Adipose tissue (tissue), 3 donors: ENCODE data around the gene CDK5RAP2. TPM values are rescaled to one million over a fixed set of nuclear protein-coding genes. Genes with fewer than 3 reads are reported as not detected.

Source experiments
- H3K27ac ChIP-seq: one replicate; pipeline ENCODE4 v1.5.1; 2013; ENCODE audit warnings: low read depth, low read length
- WGBS, 3 donors: extraction: QIAGEN DNeasy Blood & Tissue Kit; methylation state at CpG; one replicate each; pipeline ENCODE4 v1.1.7; 2013; 5-methylcytosine and 5-hydroxymethylcytosine counted together
- polyA plus RNA-seq, 3 donors: library from polyadenylated mRNA; stranded (reverse); fragments of 200-250 nt; gene quantifications; one replicate each; pipeline ENCODE4 v1.2.3, GENCODE V29; 2013
- donor health status: healthy with polysubstance abuse.
- donor health status: Bipolar disorder and iron deficiency.
- donor health status: healthy.

Gene CDK5RAP2
- polyA plus RNA-seq, 3 donors = 9.3 to 38.8 (median 15.6) TPM

GRCh38 chr9:120383999-120384924, 195.7 kb downstream of the CDK5RAP2 start:
- H3K27ac ChIP-seq = no peak overlapping the region
- WGBS, 3 donors = 48 to 81% (median 76%) methylated on average over 24 of the region's 24 CpGs

GRCh38 chr9:120383611-120383998, 196.4 kb downstream of the CDK5RAP2 start:
- 59 to 91% (median 84%) methylated on average over 10 of the region's 10 CpGs for WGBS, 3 donors
- H3K27ac ChIP-seq = no peak overlapping the region

- H3K27ac ChIP-seq = no peak overlapping the region
- WGBS, 3 donors = 90 to 94% (median 92%) methylated on average over 7 of the region's 7 CpGs
Measured at GRCh38 chr9:120382453-120382852, 197.5 kb downstream of the CDK5RAP2 start.

GRCh38 chr9:120381839-120382238, 198.1 kb downstream of the CDK5RAP2 start:
- H3K27ac ChIP-seq = no peak overlapping the region
- 90 to 94% (median 90%) methylated on average over 10 of the region's 10 CpGs for WGBS, 3 donors

- H3K27ac ChIP-seq = no peak overlapping the region
- WGBS, 3 donors = 91 to 98% (median 94%) methylated on average over 8 of the region's 8 CpGs
Measured at GRCh38 chr9:120379611-120380010, 200.4 kb downstream of the CDK5RAP2 start.

- H3K27ac ChIP-seq = no peak overlapping the region
- 85 to 96% (median 93%) methylated on average over 5 of the region's 5 CpGs for WGBS, 3 donors
Measured at GRCh38 chr9:120378680-120379079, 201.3 kb downstream of the CDK5RAP2 start.

GRCh38 chr9:120377268-120378159, 202.5 kb downstream of the CDK5RAP2 start:
- 90 to 92% (median 90%) methylated on average over 23 of the region's 23 CpGs for WGBS, 3 donors
- H3K27ac ChIP-seq = no peak overlapping the region

- H3K27ac ChIP-seq = no peak overlapping the region
- 94 to 96% (median 95%) methylated on average over 7 of the region's 7 CpGs for WGBS, 3 donors
Measured at GRCh38 chr9:120376101-120376500, 203.9 kb downstream of the CDK5RAP2 start.

GRCh38 chr9:120375316-120375715, 204.7 kb downstream of the CDK5RAP2 start:
- WGBS, 3 donors = 89 to 96% (median 94%) methylated on average over 4 of the region's 4 CpGs
- no peak overlapping the region for H3K27ac ChIP-seq

GRCh38 chr9:120374817-120375216, 205.2 kb downstream of the CDK5RAP2 start:
- H3K27ac ChIP-seq = no peak overlapping the region
- WGBS, 3 donors = 91 to 97% (median 94%) methylated on average over 14 of the region's 14 CpGs

GRCh38 chr9:120374239-120374638, 205.7 kb downstream of the CDK5RAP2 start:
- no peak overlapping the region for H3K27ac ChIP-seq
- WGBS, 3 donors = 86 to 93% (median 90%) methylated on average over 1 of the region's 1 CpG

- 62 to 66% (median 62%) methylated on average over 2 of the region's 2 CpGs for WGBS, 3 donors
- no peak overlapping the region for H3K27ac ChIP-seq
Measured at GRCh38 chr9:120372040-120372439, 207.9 kb downstream of the CDK5RAP2 start.

GRCh38 chr9:120369608-120370220, 210.3 kb downstream of the CDK5RAP2 start:
- no peak overlapping the region for H3K27ac ChIP-seq
- WGBS, 3 donors = 47 to 59% (median 52%) methylated on average over 3 of the region's 3 CpGs

- H3K27ac ChIP-seq = no peak overlapping the region
- WGBS, 3 donors = 84 to 93% (median 92%) methylated on average over 1 of the region's 1 CpG
Measured at GRCh38 chr9:120368799-120369198, 211.2 kb downstream of the CDK5RAP2 start.

GRCh38 chr9:120366644-120367019, 213.3 kb downstream of the CDK5RAP2 start:
- 46 to 60% (median 56%) methylated on average over 4 of the region's 4 CpGs for WGBS, 3 donors
- no peak overlapping the region for H3K27ac ChIP-seq

GRCh38 chr9:120365386-120365785, 214.6 kb downstream of the CDK5RAP2 start:
- 63 to 85% (median 66%) methylated on average over 1 of the region's 1 CpG for WGBS, 3 donors

GRCh38 chr9:120363697-120364096, 216.3 kb downstream of the CDK5RAP2 start:
- WGBS, 3 donors = 54 to 71% (median 65%) methylated on average over 2 of the region's 2 CpGs
- H3K27ac ChIP-seq = no peak overlapping the region

More at GRCh38 chr9:120365386-120365785, 214.6 kb downstream of the CDK5RAP2 start:
- no peak overlapping the region for H3K27ac ChIP-seq

- 54 to 78% (median 63%) methylated on average over 3 of the region's 3 CpGs for WGBS, 3 donors
- no peak overlapping the region for H3K27ac ChIP-seq
Measured at GRCh38 chr9:120362446-120362845, 217.5 kb downstream of the CDK5RAP2 start.

GRCh38 chr9:120361551-120361950, 218.4 kb downstream of the CDK5RAP2 start:
- H3K27ac ChIP-seq = no peak overlapping the region
- 82 to 91% (median 88%) methylated on average over 4 of the region's 4 CpGs for WGBS, 3 donors
